Measurements from ENCODE around the gene XK.
"Not testable (repeated sequence)": the region's sequence is repeated elsewhere in the genome, so short reads cannot be mapped to it uniquely, and the experiment has no call there.

The XK gene

DNA sequence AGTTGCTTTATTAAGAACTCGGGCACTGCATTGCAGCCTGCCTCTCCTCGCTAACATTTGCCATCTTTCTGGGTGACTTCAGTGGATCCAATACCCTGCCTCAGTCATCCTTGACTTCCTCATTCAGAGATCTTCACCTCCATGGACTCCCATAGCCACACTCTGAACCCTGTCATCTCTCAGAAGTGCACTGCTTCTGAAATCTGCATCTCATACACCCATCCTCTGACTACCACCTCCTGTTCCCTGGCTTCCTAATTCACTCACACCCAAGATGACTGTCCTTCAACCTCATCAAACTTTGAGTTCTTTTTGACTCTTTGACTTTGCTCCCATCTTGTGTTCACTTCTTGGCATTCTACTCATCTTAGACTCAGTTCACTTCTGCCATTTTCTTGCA is 68.9 kb downstream of the XK start:
- H3K27ac ChIP-seq (ENCODE audit: low read depth, low read length): no peak overlapping the region
- no peak overlapping the region for H3K4me3 ChIP-seq (ENCODE audit: low read length)
- H3K9ac ChIP-seq (ENCODE audit: low read depth, low read length): no peak overlapping the region
- no peaks in the 10 kb centered on the region for H3K4me1 ChIP-seq (ENCODE audit: insufficient read depth, low read length)
- no peaks in the 10 kb centered on the region for H3K36me3 ChIP-seq (ENCODE audit: insufficient read depth, low read length)
- no peaks in the 10 kb centered on the region for H3K27me3 ChIP-seq (ENCODE audit: insufficient read depth, low read length)
- 95% methylated on average over 2 of the region's 2 CpGs for WGBS
- no peaks in the 10 kb centered on the region for H3K9me3 ChIP-seq (ENCODE audit: insufficient read depth, low read depth, low read length)

GRCh38 chrX:37755025-37755424 is 69.4 kb downstream of the XK start:
- H3K9ac ChIP-seq (ENCODE audit: low read depth, low read length): no peak overlapping the region
- no peaks in the 10 kb centered on the region for H3K4me1 ChIP-seq (ENCODE audit: insufficient read depth, low read length)

GRCh38 chrX:37757082-37757481 is 71.5 kb downstream of the XK start:
- Histone ChIP-seq H3K4me3 (ENCODE audit: low read length) (no peak overlapping the region), H3K36me3 (ENCODE audit: insufficient read depth, low read length) (no peaks in the 10 kb centered on the region), H3K9ac (ENCODE audit: low read depth, low read length) (no peak overlapping the region), H3K9me3 (ENCODE audit: insufficient read depth, low read depth, low read length) (no peaks in the 10 kb centered on the region), H3K27me3 (ENCODE audit: insufficient read depth, low read length) (no peaks in the 10 kb centered on the region), H3K27ac (ENCODE audit: low read depth, low read length) (no peak overlapping the region), H3K4me1 (ENCODE audit: insufficient read depth, low read length) (no peaks in the 10 kb centered on the region)

More at GRCh38 chrX:37755025-37755424, 69.4 kb downstream of the XK start:
- Histone ChIP-seq H3K27me3 (ENCODE audit: insufficient read depth, low read length) (no peaks in the 10 kb centered on the region), H3K4me3 (ENCODE audit: low read length) (no peak overlapping the region), H3K36me3 (ENCODE audit: insufficient read depth, low read length) (no peaks in the 10 kb centered on the region), H3K9me3 (ENCODE audit: insufficient read depth, low read depth, low read length) (no peaks in the 10 kb centered on the region), H3K27ac (ENCODE audit: low read depth, low read length) (no peak overlapping the region)

DNA sequence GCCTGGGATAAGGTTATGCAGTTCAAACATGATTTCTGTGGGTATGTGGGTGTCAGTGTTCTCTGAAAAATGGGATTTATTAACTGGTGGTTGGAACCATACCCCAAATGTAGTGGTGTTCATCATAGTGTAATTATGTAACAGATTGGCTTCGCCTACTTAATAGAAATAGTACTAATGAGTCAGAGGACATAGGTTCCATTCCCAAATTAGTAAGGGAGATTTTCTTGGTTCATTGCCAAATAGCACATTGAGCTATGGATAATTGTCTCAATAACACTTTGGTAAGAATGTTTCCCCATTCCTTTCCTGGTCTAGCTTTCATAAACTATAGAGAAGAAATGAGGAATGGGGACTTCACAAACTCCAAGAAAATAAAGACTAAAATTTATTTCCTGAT is 73.8 kb downstream of the XK start:
- 67% methylated on average over 1 of the region's 1 CpG for WGBS

DNA sequence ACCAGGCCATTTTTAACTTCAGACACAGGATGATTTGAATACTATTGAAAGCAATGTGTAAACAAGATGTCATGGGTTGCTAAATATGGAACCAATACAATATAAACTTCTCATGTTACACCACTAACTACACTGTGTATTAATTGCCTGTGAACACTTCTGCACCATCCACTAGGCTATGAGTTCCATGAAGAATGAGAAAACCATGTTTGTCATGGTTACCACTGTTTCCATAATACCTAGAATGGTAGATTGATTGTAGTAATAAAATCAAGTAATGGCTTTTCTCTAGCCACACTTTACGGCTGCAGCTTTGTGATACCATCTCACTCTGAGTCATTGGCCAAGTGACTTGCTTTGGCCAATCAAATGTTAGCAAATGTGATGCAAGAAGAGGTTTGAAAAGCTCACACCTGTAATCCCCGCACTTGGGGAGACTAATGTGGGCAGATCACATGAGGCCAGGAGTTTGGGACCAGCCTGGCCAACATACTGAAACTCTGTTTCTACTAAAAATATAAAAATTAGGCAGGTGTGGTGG is 74.4 kb downstream of the XK start:
- 100% methylated on average over 1 of the region's 2 CpGs for WGBS

More for the DNA sequence above, 73.8 kb downstream of the XK start:
- H3K4me3 ChIP-seq (ENCODE audit: low read length): no peak overlapping the region
- H3K9me3 ChIP-seq (ENCODE audit: insufficient read depth, low read depth, low read length): no peaks in the 10 kb centered on the region
- no peaks in the 10 kb centered on the region for H3K36me3 ChIP-seq (ENCODE audit: insufficient read depth, low read length)
- no peaks in the 10 kb centered on the region for H3K4me1 ChIP-seq (ENCODE audit: insufficient read depth, low read length)
- no peak overlapping the region for H3K9ac ChIP-seq (ENCODE audit: low read depth, low read length)
- H3K27ac ChIP-seq (ENCODE audit: low read depth, low read length): no peak overlapping the region
- H3K27me3 ChIP-seq (ENCODE audit: insufficient read depth, low read length): no peaks in the 10 kb centered on the region

DNA sequence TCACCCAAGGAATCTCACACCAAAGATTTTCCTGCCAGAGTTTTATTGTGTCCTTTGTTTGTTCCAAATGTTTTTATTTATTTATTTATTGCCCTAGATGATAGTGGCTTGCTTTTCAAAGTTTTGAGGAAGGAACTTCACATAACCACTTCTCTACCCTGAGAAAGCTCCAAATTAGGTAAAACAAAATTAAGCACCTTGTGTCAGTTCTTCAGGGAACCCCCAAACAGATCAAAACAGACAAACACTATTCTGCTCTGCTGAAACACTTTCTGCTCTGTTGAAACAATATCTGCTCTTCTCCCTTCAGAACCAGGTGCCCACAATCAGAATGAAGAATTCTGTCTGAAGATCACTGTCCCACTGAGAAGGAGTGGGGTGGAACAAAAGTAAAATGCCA is 77.8 kb downstream of the XK start:
- H3K36me3 ChIP-seq (ENCODE audit: insufficient read depth, low read length): no peaks in the 10 kb centered on the region
- no peak overlapping the region for H3K4me3 ChIP-seq (ENCODE audit: low read length)
- H3K27ac ChIP-seq (ENCODE audit: low read depth, low read length): no peak overlapping the region
- no peaks in the 10 kb centered on the region for H3K27me3 ChIP-seq (ENCODE audit: insufficient read depth, low read length)
- H3K9me3 ChIP-seq (ENCODE audit: insufficient read depth, low read depth, low read length): 0 out of 2 replicates have a peak, but pooled peaks cover 3% of the 10 kb centered on the region
- no peak overlapping the region for H3K9ac ChIP-seq (ENCODE audit: low read depth, low read length)
- H3K4me1 ChIP-seq (ENCODE audit: insufficient read depth, low read length): no peaks in the 10 kb centered on the region

More for the DNA sequence above, 74.4 kb downstream of the XK start:
- Histone ChIP-seq H3K27me3 (ENCODE audit: insufficient read depth, low read length) (no peaks in the 10 kb centered on the region), H3K27ac (ENCODE audit: low read depth, low read length) (no peak overlapping the region), H3K36me3 (ENCODE audit: insufficient read depth, low read length) (no peaks in the 10 kb centered on the region), H3K9ac (ENCODE audit: low read depth, low read length) (no peak overlapping the region), H3K4me1 (ENCODE audit: insufficient read depth, low read length) (no peaks in the 10 kb centered on the region), H3K4me3 (ENCODE audit: low read length) (no peak overlapping the region), H3K9me3 (ENCODE audit: insufficient read depth, low read depth, low read length) (no peaks in the 10 kb centered on the region)

GRCh38 chrX:37765507-37765906 is 79.9 kb downstream of the XK start:
- Histone ChIP-seq H3K9me3 (ENCODE audit: insufficient read depth, low read depth, low read length) (0 out of 2 replicates have a peak, but pooled peaks cover 3% of the 10 kb centered on the region), H3K27me3 (ENCODE audit: insufficient read depth, low read length) (no peaks in the 10 kb centered on the region), H3K27ac (ENCODE audit: low read depth, low read length) (no peak overlapping the region), H3K4me3 (ENCODE audit: low read length) (no peak overlapping the region), H3K9ac (ENCODE audit: low read depth, low read length) (no peak overlapping the region), H3K4me1 (ENCODE audit: insufficient read depth, low read length) (no peaks in the 10 kb centered on the region), H3K36me3 (ENCODE audit: insufficient read depth, low read length) (no peaks in the 10 kb centered on the region)

DNA sequence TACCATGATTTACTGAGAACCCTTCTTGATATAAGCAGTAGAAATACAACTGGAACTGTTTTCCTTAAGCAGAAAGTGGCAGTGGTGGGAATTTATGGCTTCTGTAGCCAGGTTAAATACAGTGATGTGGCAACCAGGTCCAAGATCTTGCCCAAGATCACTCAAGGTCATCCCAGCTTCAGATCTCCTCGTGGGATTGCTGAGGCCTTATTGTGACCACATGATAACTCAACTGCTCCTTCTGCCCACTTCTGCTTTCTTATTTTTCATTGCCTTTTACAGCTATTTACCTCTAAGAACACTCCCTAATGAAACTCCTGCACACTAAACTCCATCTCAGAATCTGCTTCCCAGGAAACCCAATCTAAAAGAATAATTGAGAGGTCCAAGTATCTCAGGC is 81.8 kb downstream of the XK start:
- 94% methylated on average over 1 of the region's 1 CpG for WGBS
- no peak overlapping the region for H3K4me3 ChIP-seq (ENCODE audit: low read length)
- H3K4me1 ChIP-seq (ENCODE audit: insufficient read depth, low read length): no peaks in the 10 kb centered on the region
- no peaks in the 10 kb centered on the region for H3K36me3 ChIP-seq (ENCODE audit: insufficient read depth, low read length)
- no peak overlapping the region for H3K27ac ChIP-seq (ENCODE audit: low read depth, low read length)
- H3K9ac ChIP-seq (ENCODE audit: low read depth, low read length): no peak overlapping the region
- 0 out of 2 replicates have a peak, but pooled peaks cover 3% of the 10 kb centered on the region for H3K9me3 ChIP-seq (ENCODE audit: insufficient read depth, low read depth, low read length)
- no peaks in the 10 kb centered on the region for H3K27me3 ChIP-seq (ENCODE audit: insufficient read depth, low read length)

DNA sequence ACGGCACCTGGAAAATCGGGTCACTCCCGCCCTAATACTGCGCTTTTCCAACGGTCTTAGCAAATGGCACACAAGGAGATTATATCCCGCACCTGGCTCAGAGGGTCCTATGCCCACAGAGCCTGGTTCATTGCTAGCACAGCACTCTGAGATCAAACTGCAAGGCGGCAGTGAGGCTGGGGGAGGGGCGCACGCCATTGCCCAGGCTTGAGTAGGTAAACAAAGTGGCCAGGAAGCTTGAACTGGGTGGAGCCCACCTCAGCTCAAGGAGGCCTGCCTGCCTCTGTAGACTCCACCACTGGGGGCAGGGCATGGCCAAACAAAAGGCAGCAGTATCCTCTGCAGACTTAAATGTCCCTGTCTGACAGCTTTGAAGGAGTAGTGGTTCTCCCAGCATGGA is 83.3 kb downstream of the XK start:
- not testable (repeated sequence) for H3K27me3 ChIP-seq (ENCODE audit: insufficient read depth, low read length); H3K4me1 ChIP-seq (ENCODE audit: insufficient read depth, low read length); H3K36me3 ChIP-seq (ENCODE audit: insufficient read depth, low read length); H3K27ac ChIP-seq (ENCODE audit: low read depth, low read length); H3K4me3 ChIP-seq (ENCODE audit: low read length); H3K9ac ChIP-seq (ENCODE audit: low read depth, low read length); H3K9me3 ChIP-seq (ENCODE audit: insufficient read depth, low read depth, low read length)
- WGBS: 92% methylated on average over 9 of the region's 9 CpGs

- Histone ChIP-seq H3K4me3 (ENCODE audit: low read length) (no peak overlapping the region), H3K9ac (ENCODE audit: low read depth, low read length) (no peak overlapping the region), H3K27me3 (ENCODE audit: insufficient read depth, low read length) (no peaks in the 10 kb centered on the region), H3K27ac (ENCODE audit: low read depth, low read length) (no peak overlapping the region), H3K36me3 (ENCODE audit: insufficient read depth, low read length) (no peaks in the 10 kb centered on the region), H3K4me1 (ENCODE audit: insufficient read depth, low read length) (no peaks in the 10 kb centered on the region), H3K9me3 (ENCODE audit: insufficient read depth, low read depth, low read length) (no peaks in the 10 kb centered on the region)
Measured at GRCh38 chrX:37776283-37776986, 90.8 kb downstream of the XK start.

DNA sequence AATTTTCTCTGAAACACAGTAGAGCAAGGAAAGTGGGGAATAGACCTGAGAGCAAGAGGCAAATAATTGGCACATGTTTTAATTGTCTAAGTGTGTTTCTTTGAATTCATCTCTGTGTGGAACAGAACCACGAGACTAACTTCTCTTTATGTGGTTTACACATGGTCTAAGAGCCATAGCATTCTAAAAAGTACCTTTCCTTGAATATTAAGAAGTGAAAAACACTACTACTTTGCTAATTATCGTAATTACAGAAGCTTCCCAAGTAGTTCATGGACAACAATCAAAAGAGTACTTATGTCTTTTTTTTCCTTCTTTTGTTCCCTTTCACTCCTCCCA is 91.4 kb downstream of the XK start:
- Histone ChIP-seq H3K4me3 (ENCODE audit: low read length) (no peak overlapping the region), H3K4me1 (ENCODE audit: insufficient read depth, low read length) (no peaks in the 10 kb centered on the region), H3K36me3 (ENCODE audit: insufficient read depth, low read length) (no peaks in the 10 kb centered on the region), H3K9ac (ENCODE audit: low read depth, low read length) (no peak overlapping the region), H3K27ac (ENCODE audit: low read depth, low read length) (no peak overlapping the region), H3K9me3 (ENCODE audit: insufficient read depth, low read depth, low read length) (no peaks in the 10 kb centered on the region), H3K27me3 (ENCODE audit: insufficient read depth, low read length) (no peaks in the 10 kb centered on the region)
- WGBS: 90% methylated on average over 2 of the region's 2 CpGs

- no peak within 1 kb of the TSS for H3K27ac ChIP-seq (ENCODE audit: low read depth, low read length)
- H3K4me3 ChIP-seq (ENCODE audit: low read length): no peak within 1 kb of the TSS
- no peaks in the 10 kb centered on the region for H3K36me3 ChIP-seq (ENCODE audit: insufficient read depth, low read length)
- WGBS: 100% methylated on average over 1 of the region's 2 CpGs
- H3K4me1 ChIP-seq (ENCODE audit: insufficient read depth, low read length): no peaks in the 10 kb centered on the region
- H3K9me3 ChIP-seq (ENCODE audit: insufficient read depth, low read depth, low read length): no peaks in the 10 kb centered on the region
- H3K9ac ChIP-seq (ENCODE audit: low read depth, low read length): no peak within 1 kb of the TSS
- no peaks in the 10 kb centered on the region for H3K27me3 ChIP-seq (ENCODE audit: insufficient read depth, low read length)
Measured at GRCh38 chrX:37779857-37780256, 94.3 kb downstream of the XK start, which contains the start of gene CYBB. TSS of gene CYBB (plus strand) at chrX:37780059. CDS start at chrX:37780078, 19 bp downstream.
